ENCODE data around the gene SH3GL1.

GRCh38 chr19:4357921-4358326 is 42.4 kb downstream of the SH3GL1 start:
- TF ChIP-seq POLR2AphosphoS5 (IDR thresholded peaks at IDR 0.05; ENCODE audit: low read depth, low read length) = no peak; the same call in 1 of the 2 replicates
- no peak for TF ChIP-seq TAF1 (IDR thresholded peaks at IDR 0.05; ENCODE audit: borderline replicate concordance, low read depth, low read length)
